Astrocyte of the spinal cord (primary cell): Measurements from ENCODE around the gene KIAA2012.

Experiments
- DNase-seq: peaks from one replicate; pipeline ENCODE4 v3.0.0; 2011; ENCODE audit warnings: low read depth, low spot score
- H3K4me3 ChIP-seq: 2 replicates; pipeline ENCODE4 v1.5.1; 2011; ENCODE audit warnings: low read depth, mild to moderate bottlenecking, low read length, moderate library complexity
- CTCF ChIP-seq: IDR thresholded peaks from 2 replicates; pipeline ENCODE4 v1.5.1; 2012; ENCODE audit warnings: low read depth, mild to moderate bottlenecking, low read length, inconsistent platforms
- in situ Hi-C: cut with HindIII; loops from 2 replicates; pipeline ENCODE4 v1.10.0; 2017; ENCODE audit warnings: low sequenced_read_pairs

KIAA2012 gene

DNA sequence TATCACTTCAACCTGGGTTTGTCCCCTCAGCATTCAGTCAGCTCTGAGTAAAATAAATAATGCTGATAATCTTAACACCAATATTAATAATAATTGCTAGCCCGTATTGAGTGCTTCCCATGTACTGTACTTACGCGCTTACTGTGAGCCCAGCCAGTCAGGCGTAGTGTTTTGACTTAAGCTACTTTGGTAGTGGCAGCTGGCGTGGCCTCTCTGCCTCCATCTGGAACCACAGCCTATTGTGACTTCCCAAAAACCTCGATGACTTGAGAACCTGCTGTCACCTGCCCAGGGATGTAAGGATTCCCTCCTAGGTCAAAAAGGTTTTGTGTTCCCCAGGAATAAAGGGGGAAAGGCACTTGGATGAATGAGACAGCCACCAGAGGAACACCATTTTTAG lies 112.1 kb downstream of the KIAA2012 start:
- in situ Hi-C loops, result no loop called here
- no peak for DNase-seq
- H3K4me3 ChIP-seq, result no peak overlapping the region
- no peak for TF ChIP-seq CTCF

- in situ Hi-C loops, result no loop called here
- no peak for DNase-seq
- no peak overlapping the region for H3K4me3 ChIP-seq
- TF ChIP-seq CTCF, result no peak
Observed at GRCh38 chr2:202186641-202187202, 113.7 kb downstream of the KIAA2012 start.

DNA sequence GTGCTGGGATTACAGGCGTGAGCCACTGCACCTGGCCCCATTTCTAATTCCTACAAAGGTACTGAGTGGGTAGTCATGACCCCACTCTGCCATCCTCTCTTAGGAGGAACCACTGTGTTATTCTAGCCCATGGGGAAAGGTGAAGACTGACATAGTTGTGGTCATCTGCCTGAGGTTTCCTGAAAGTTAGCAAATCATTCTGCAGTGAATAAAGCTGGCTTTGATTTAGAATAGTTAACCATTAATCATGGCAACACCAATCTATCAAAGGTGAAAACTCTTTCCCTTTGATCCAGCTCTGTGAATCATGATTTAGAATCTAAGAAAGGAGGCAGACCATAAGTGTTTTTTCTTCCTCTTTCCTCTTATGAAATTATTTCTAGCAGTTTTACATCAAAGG lies 114.5 kb downstream of the KIAA2012 start:
- in situ Hi-C loops, result no loop called here
- TF ChIP-seq CTCF, result no peak
- DNase-seq, result no peak
- no peak overlapping the region for H3K4me3 ChIP-seq

GRCh38 chr2:202193305-202193704 lies 120.2 kb downstream of the KIAA2012 start:
- DNase-seq, result no peak
- in situ Hi-C loops, result no loop called here
- no peak for TF ChIP-seq CTCF
- no peak overlapping the region for H3K4me3 ChIP-seq

GRCh38 chr2:202193881-202194353 lies 120.9 kb downstream of the KIAA2012 start:
- in situ Hi-C loops, result no loop called here
- no peak for TF ChIP-seq CTCF

GRCh38 chr2:202194418-202194817 lies 121.4 kb downstream of the KIAA2012 start:
- DNase-seq, result no peak
- in situ Hi-C loops, result no loop called here
- no peak for TF ChIP-seq CTCF
- H3K4me3 ChIP-seq, result no peak overlapping the region

More at GRCh38 chr2:202193881-202194353, 120.9 kb downstream of the KIAA2012 start:
- H3K4me3 ChIP-seq, result no peak overlapping the region
- no peak for DNase-seq
